Pancreas (tissue), 10 donors: Measurements from ENCODE around the gene ZSWIM9. TPM values are rescaled to one million over a fixed set of nuclear protein-coding genes. Genes with fewer than 3 reads are reported as not detected.
"Not testable (repeated sequence)": the region's sequence is repeated elsewhere in the genome, so short reads cannot be mapped to it uniquely, and the experiment has no call there.

ENCODE experiments used
- ATAC-seq, 4 donors: fragments of 200-7000 bp; cut with Tn5 transposase; one replicate each; pipeline versions ENCODE4 v1.8.0 to v1.9.1; 2020; ENCODE audit warnings: mild to moderate bottlenecking in 4 of 4, moderate library complexity in 4 of 4
- DNase-seq, 6 donors: peaks; one replicate each; pipeline ENCODE4 v3.0.0-alpha.2; 2020
- FAIRE-seq: peaks from 2 replicates; lab custom pipeline; 2012; peaks lifted over from hg19 to GRCh38; lab: Jason Lieb, UNC
- H3K27ac ChIP-seq, 4 donors: fragments of 200-600 bp; sonication (generic); 1 replicate in 3 of 4; 2 replicates in 1 of 4; pipeline versions ENCODE4 v1.5.0 to v1.8.0; 2020
- H3K27me3 ChIP-seq, 4 donors: fragments of 200-600 bp; one replicate each; pipeline ENCODE4 v1.8.0; 2021
- H3K36me3 ChIP-seq, 3 donors: fragments of 200-600 bp; sonication (generic) in 1 of 3; one replicate each; pipeline versions ENCODE4 v1.5.0 to v1.8.0; 2020 to 2021
- H3K4me1 ChIP-seq, 3 donors: fragments of 200-600 bp; one replicate each; pipeline ENCODE4 v1.8.0; 2021
- H3K4me3 ChIP-seq, 4 donors: fragments of 200-600 bp; sonication (generic) in 2 of 4; one replicate each; pipeline versions ENCODE4 v1.5.0 to v1.8.0; 2020 to 2021
- H3K9me3 ChIP-seq, 4 donors: fragments of 200-600 bp; one replicate each; pipeline ENCODE4 v1.8.0; 2021
- CTCF ChIP-seq, 4 donors: fragments of 200-600 bp; sonication (generic) in 3 of 4; IDR thresholded peaks; one replicate each; pipeline versions ENCODE4 v1.5.0 to v1.8.0; 2021; ENCODE audit warnings: antibody characterized with exemption in 4 of 4
- WGBS, 2 donors: extraction: QIAGEN DNeasy Blood & Tissue Kit; methylation state at CpG; one replicate each; pipeline ENCODE4 v1.1.7; 2013; 5-methylcytosine and 5-hydroxymethylcytosine counted together
- intact Hi-C, 3 donors: fragments of 100-400 bp; cut with DNase I; formaldehyde crosslinking; loops; one replicate each; pipeline versions ENCODE4 v1.11.1 to v1.14.2; 2022
- polyA plus RNA-seq, 2 donors: library from polyadenylated mRNA; stranded (reverse); fragments of 200-250 nt; gene quantifications; one replicate each; pipeline ENCODE4 v1.2.3, GENCODE V29; 2013
- total RNA-seq, 6 donors: library from RNA; stranded (reverse); fragmentation: NEBNext Ultra II Directional in 4 of 6; extraction: Animal tissue kit (Norgen Biotek cat#: 25700) in 4 of 6; gene quantifications; one replicate each; pipeline versions ENCODE4 v1.2.1 to v1.2.4, GENCODE V29; 2021 to 2023
- donor health status: healthy with polysubstance abuse.
- donor health status: DM: no; HTN: no; CAD: no; lungs with moderate emphysema.
- donor health status: DM: no; HTN: no; CAD: no.
- donor health status: control.
- donor health status: control.
- donor health status: Bipolar disorder and iron deficiency.
- donor health status: DM: yes; HTN: yes; CAD: no.
- donor health status: DM: no; HTN: no; CAD: no.
- donor health status: DM: no; HTN: no; CAD: no.
- donor health status: DM: yes; HTN: yes; CAD: no.

ZSWIM9 gene
- total and polyA plus RNA-seq, 8 donors, result 2.8 to 5.9 (median 4.0) TPM

- WGBS, 2 donors, result 63 to 92% methylated on average over 3 of the region's 3 CpGs
- no peak for TF ChIP-seq CTCF (IDR thresholded peaks at IDR 0.05)
- ATAC-seq, result no peak
- Histone ChIP-seq H3K4me3 (no peak overlapping the region), H3K27ac (no peak overlapping the region), H3K4me1 (no peaks in the 10 kb centered on the region), H3K27me3 (no peaks in the 10 kb centered on the region), H3K36me3 (peaks cover 0 to 12% (median 0%) of the 10 kb centered on the region in 3 donors), H3K9me3 (no peaks in the 10 kb centered on the region)
- no peak for DNase-seq
- no peak for FAIRE-seq
- intact Hi-C loops, result no loop called here
Measured at GRCh38 chr19:48237057-48237456, 66.6 kb downstream of the ZSWIM9 start.

- Histone ChIP-seq H3K36me3 (peaks cover 0 to 12% (median 0%) of the 10 kb centered on the region in 3 donors), H3K9me3 (no peaks in the 10 kb centered on the region), H3K27me3 (no peaks in the 10 kb centered on the region), H3K4me3 (no peak overlapping the region), H3K27ac (no peak overlapping the region), H3K4me1 (no peaks in the 10 kb centered on the region)
- DNase-seq, result no peak
- 91 to 93% methylated on average over 6 of the region's 6 CpGs for WGBS, 2 donors
- TF ChIP-seq CTCF (IDR thresholded peaks at IDR 0.05), result no peak
- ATAC-seq, result no peak
- intact Hi-C loops, result no loop called here
- no peak for FAIRE-seq
Measured at GRCh38 chr19:48239120-48239519, 68.6 kb downstream of the ZSWIM9 start.

GRCh38 chr19:48239582-48240141 is 69.2 kb downstream of the ZSWIM9 start:
- Histone ChIP-seq H3K4me3 (no peak overlapping the region), H3K27ac (no peak overlapping the region), H3K27me3 (no peaks in the 10 kb centered on the region), H3K9me3 (no peaks in the 10 kb centered on the region), H3K36me3 (peaks cover 0 to 12% (median 0%) of the 10 kb centered on the region in 3 donors), H3K4me1 (no peaks in the 10 kb centered on the region)
- DNase-seq (no peak), FAIRE-seq (no peak), ATAC-seq (no peak)
- intact Hi-C loops, result no loop called here
- 95 to 98% methylated on average over 9 of the region's 9 CpGs for WGBS, 2 donors
- no peak for TF ChIP-seq CTCF (IDR thresholded peaks at IDR 0.05)

- DNase-seq, H3K27ac ChIP-seq, H3K4me1 ChIP-seq, H3K9me3 ChIP-seq, H3K4me3 ChIP-seq, H3K27me3 ChIP-seq, intact Hi-C loops, FAIRE-seq, ATAC-seq: not testable (repeated sequence)
- 92 to 94% methylated on average over 6 of the region's 6 CpGs for WGBS, 2 donors
- H3K36me3 ChIP-seq, result peaks cover 0 to 23% (median 0%) of the 10 kb centered on the region in 3 donors
Measured at GRCh38 chr19:48241771-48242170, 71.3 kb downstream of the ZSWIM9 start.

GRCh38 chr19:48244281-48244680 is 73.8 kb downstream of the ZSWIM9 start:
- ATAC-seq (no peak), FAIRE-seq (no peak)
- H3K27ac ChIP-seq, result no peak overlapping the region

More at GRCh38 chr19:48244281-48244680, 73.8 kb downstream of the ZSWIM9 start:
- Histone ChIP-seq H3K36me3 (peaks cover 0 to 25% (median 0%) of the 10 kb centered on the region in 3 donors), H3K4me3 (no peak overlapping the region), H3K27me3 (no peaks in the 10 kb centered on the region), H3K9me3 (no peaks in the 10 kb centered on the region), H3K4me1 (peaks cover 4 to 8% (median 5%) of the 10 kb centered on the region in 3 donors)
- intact Hi-C loops, result no loop called here
- WGBS, 2 donors, result 75 to 78% methylated on average over 5 of the region's 5 CpGs
- no peak for TF ChIP-seq CTCF (IDR thresholded peaks at IDR 0.05)
- no peak for DNase-seq
